Activated naive CD4-positive, alpha-beta T cell treated with anti-CD3 and anti-CD28 coated beads, Interleukin-2, amount 10 ng/mL, durations not matched to agents 7 days and 5 days (primary cell): ENCODE results near the gene PRLR.
"Not testable (repeated sequence)": the region's sequence is repeated elsewhere in the genome, so short reads cannot be mapped to it uniquely, and the experiment has no call there.

Source experiments
- CTCF ChIA-PET: fragments of 350-600 bp; sonication (Branson Sonifier 250); formaldehyde crosslinking; loops from one replicate; lab custom pipeline; 2021; ENCODE audit warnings: antibody characterized with exemption; lab: Charles Lee
- DNase-seq: peaks from one replicate; pipeline ENCODE4 v3.0.0-alpha.2; 2020
- H3K27ac Mint-ChIP-seq: one replicate; pipeline ENCODE4 v1.8.0; 2021; ENCODE audit warnings: mild to moderate bottlenecking, moderate library complexity, mixed read lengths
- H3K27me3 Mint-ChIP-seq: one replicate; pipeline ENCODE4 v1.8.0; 2021; ENCODE audit warnings: mild to moderate bottlenecking, mixed read lengths
- H3K36me3 Mint-ChIP-seq: one replicate; pipeline ENCODE4 v1.8.0; 2021; ENCODE audit warnings: mixed read lengths
- H3K4me1 Mint-ChIP-seq: one replicate; pipeline ENCODE4 v1.8.0; 2021; ENCODE audit warnings: mixed read lengths
- H3K4me3 Mint-ChIP-seq: one replicate; pipeline ENCODE4 v1.8.0; 2021; ENCODE audit warnings: mild to moderate bottlenecking, moderate library complexity, mixed read lengths
- H3K9me3 Mint-ChIP-seq: one replicate; pipeline ENCODE4 v1.8.0; 2021; ENCODE audit warnings: mixed read lengths

Gene PRLR

GRCh38 chr5:35038891-35039290, 191.4 kb downstream of the PRLR start:
- H3K36me3 Mint-ChIP-seq = no peaks in the 10 kb centered on the region
- peaks cover 14% of the 10 kb centered on the region for H3K27me3 Mint-ChIP-seq
- CTCF ChIA-PET = no interaction called here
- no peak overlapping the region for H3K27ac Mint-ChIP-seq
- DNase-seq = no peak
- H3K4me1 Mint-ChIP-seq = no peaks in the 10 kb centered on the region
- no peaks in the 10 kb centered on the region for H3K9me3 Mint-ChIP-seq
- no peak overlapping the region for H3K4me3 Mint-ChIP-seq

GRCh38 chr5:35036536-35036935, 193.8 kb downstream of the PRLR start:
- Mint-ChIP-seq H3K27me3 (peaks cover 9% of the 10 kb centered on the region), H3K27ac (no peak overlapping the region), H3K36me3 (no peaks in the 10 kb centered on the region), H3K4me3 (no peak overlapping the region), H3K4me1 (no peaks in the 10 kb centered on the region), H3K9me3 (no peaks in the 10 kb centered on the region)
- no peak for DNase-seq
- CTCF ChIA-PET = no interaction called here

GRCh38 chr5:35035929-35036328, 194.4 kb downstream of the PRLR start:
- H3K27me3 Mint-ChIP-seq, H3K27ac Mint-ChIP-seq, H3K9me3 Mint-ChIP-seq, H3K4me3 Mint-ChIP-seq, CTCF ChIA-PET, DNase-seq, H3K4me1 Mint-ChIP-seq, H3K36me3 Mint-ChIP-seq: not testable (repeated sequence)

- no peaks in the 10 kb centered on the region for H3K9me3 Mint-ChIP-seq
- H3K4me1 Mint-ChIP-seq = no peaks in the 10 kb centered on the region
- no peak for DNase-seq
- H3K27me3 Mint-ChIP-seq = peaks cover 9% of the 10 kb centered on the region
- CTCF ChIA-PET = no interaction called here
- H3K36me3 Mint-ChIP-seq = no peaks in the 10 kb centered on the region
- no peak overlapping the region for H3K4me3 Mint-ChIP-seq
- no peak overlapping the region for H3K27ac Mint-ChIP-seq
Measured at GRCh38 chr5:35035271-35035670, 195.0 kb downstream of the PRLR start.

- Mint-ChIP-seq H3K9me3 (no peaks in the 10 kb centered on the region), H3K27me3 (peaks cover 22% of the 10 kb centered on the region), H3K4me1 (no peaks in the 10 kb centered on the region), H3K36me3 (no peaks in the 10 kb centered on the region), H3K27ac (no peak overlapping the region), H3K4me3 (no peak overlapping the region)
- CTCF ChIA-PET = no interaction called here
- DNase-seq = no peak
Measured at GRCh38 chr5:35032356-35032755, 197.9 kb downstream of the PRLR start.

GRCh38 chr5:35031276-35031675, 199.0 kb downstream of the PRLR start:
- DNase-seq = no peak
- Mint-ChIP-seq H3K27me3 (peaks cover 16% of the 10 kb centered on the region), H3K4me1 (no peaks in the 10 kb centered on the region), H3K36me3 (no peaks in the 10 kb centered on the region), H3K27ac (no peak overlapping the region), H3K9me3 (no peaks in the 10 kb centered on the region), H3K4me3 (no peak overlapping the region)
- CTCF ChIA-PET = no interaction called here

- CTCF ChIA-PET = no interaction called here
- H3K4me1 Mint-ChIP-seq = no peaks in the 10 kb centered on the region
- no peak overlapping the region for H3K4me3 Mint-ChIP-seq
- no peaks in the 10 kb centered on the region for H3K36me3 Mint-ChIP-seq
- H3K27ac Mint-ChIP-seq = no peak overlapping the region
- no peak for DNase-seq
- peaks cover 18% of the 10 kb centered on the region for H3K27me3 Mint-ChIP-seq
- H3K9me3 Mint-ChIP-seq = no peaks in the 10 kb centered on the region
Measured at GRCh38 chr5:35030426-35031100, 199.7 kb downstream of the PRLR start.

GRCh38 chr5:35029333-35029732, 201.0 kb downstream of the PRLR start:
- H3K4me3 Mint-ChIP-seq = no peak overlapping the region
- CTCF ChIA-PET = no interaction called here
- H3K27ac Mint-ChIP-seq = no peak overlapping the region
- no peaks in the 10 kb centered on the region for H3K36me3 Mint-ChIP-seq
- H3K27me3 Mint-ChIP-seq = peaks cover 20% of the 10 kb centered on the region
- DNase-seq = no peak
- no peaks in the 10 kb centered on the region for H3K4me1 Mint-ChIP-seq
- no peaks in the 10 kb centered on the region for H3K9me3 Mint-ChIP-seq

- H3K9me3 Mint-ChIP-seq = no peaks in the 10 kb centered on the region
- peaks cover 16% of the 10 kb centered on the region for H3K27me3 Mint-ChIP-seq
- CTCF ChIA-PET = no interaction called here
- DNase-seq = no peak
- no peaks in the 10 kb centered on the region for H3K4me1 Mint-ChIP-seq
- no peaks in the 10 kb centered on the region for H3K36me3 Mint-ChIP-seq
- H3K4me3 Mint-ChIP-seq = no peak overlapping the region
- no peak overlapping the region for H3K27ac Mint-ChIP-seq
Measured at GRCh38 chr5:35026941-35027340, 203.3 kb downstream of the PRLR start.

GRCh38 chr5:35026280-35026840, 203.9 kb downstream of the PRLR start:
- no peak for DNase-seq
- H3K9me3 Mint-ChIP-seq = no peaks in the 10 kb centered on the region
- H3K4me3 Mint-ChIP-seq = no peak overlapping the region
- CTCF ChIA-PET = no interaction called here
- H3K27ac Mint-ChIP-seq = no peak overlapping the region
- no peaks in the 10 kb centered on the region for H3K36me3 Mint-ChIP-seq
- H3K27me3 Mint-ChIP-seq = peaks cover 16% of the 10 kb centered on the region
- H3K4me1 Mint-ChIP-seq = no peaks in the 10 kb centered on the region

- Mint-ChIP-seq H3K4me3 (no peak overlapping the region), H3K4me1 (no peaks in the 10 kb centered on the region), H3K9me3 (no peaks in the 10 kb centered on the region), H3K27me3 (peaks cover 16% of the 10 kb centered on the region), H3K36me3 (no peaks in the 10 kb centered on the region), H3K27ac (no peak overlapping the region)
- no peak for DNase-seq
- CTCF ChIA-PET = no interaction called here
Measured at GRCh38 chr5:35024911-35025510, 205.3 kb downstream of the PRLR start.

GRCh38 chr5:35023391-35024178, 206.7 kb downstream of the PRLR start:
- CTCF ChIA-PET = no interaction called here
- no peak overlapping the region for H3K4me3 Mint-ChIP-seq
- H3K4me1 Mint-ChIP-seq = no peaks in the 10 kb centered on the region
- DNase-seq = no peak
- no peaks in the 10 kb centered on the region for H3K36me3 Mint-ChIP-seq
- no peak overlapping the region for H3K27ac Mint-ChIP-seq
- H3K9me3 Mint-ChIP-seq = no peaks in the 10 kb centered on the region
- H3K27me3 Mint-ChIP-seq = peaks cover 12% of the 10 kb centered on the region

- no peak for DNase-seq
- no peaks in the 10 kb centered on the region for H3K9me3 Mint-ChIP-seq
- no peaks in the 10 kb centered on the region for H3K4me1 Mint-ChIP-seq
- H3K27ac Mint-ChIP-seq = no peak overlapping the region
- CTCF ChIA-PET = interaction anchor here (1.5 kb wide), 1 partner anchor 14 kb away, joined by 6 read pairs; no protein-coding TSS in a partner anchor
- no peak overlapping the region for H3K4me3 Mint-ChIP-seq
- H3K27me3 Mint-ChIP-seq = no peaks in the 10 kb centered on the region
- H3K36me3 Mint-ChIP-seq = no peaks in the 10 kb centered on the region
Measured at GRCh38 chr5:35016174-35017051, 213.9 kb downstream of the PRLR start.

- H3K36me3 Mint-ChIP-seq = no peaks in the 10 kb centered on the region
- H3K4me1 Mint-ChIP-seq = no peaks in the 10 kb centered on the region
- no peaks in the 10 kb centered on the region for H3K9me3 Mint-ChIP-seq
- CTCF ChIA-PET = interaction anchor here (1.5 kb wide), 1 partner anchor 13 kb away, joined by 6 read pairs; no protein-coding TSS in a partner anchor
- no peak for DNase-seq
- H3K27ac Mint-ChIP-seq = no peak overlapping the region
- no peaks in the 10 kb centered on the region for H3K27me3 Mint-ChIP-seq
- H3K4me3 Mint-ChIP-seq = no peak overlapping the region
Measured at GRCh38 chr5:35015063-35015462, 215.2 kb downstream of the PRLR start.
